ENCODE measurements around the gene EPS8.
"Not testable (repeated sequence)": the region's sequence is repeated elsewhere in the genome, so short reads cannot be mapped to it uniquely, and the experiment has no call there.

EPS8 gene

GRCh38 chr12:15783288-15783687, 5.9 kb downstream of the EPS8 start:
- Mint-ChIP-seq H3K27me3 (peaks cover 26% of the 10 kb centered on the region), H3K4me3 (no peak overlapping the region), H3K27ac (no peak overlapping the region), H3K4me1 (ENCODE audit: low read depth) (peaks cover 5% of the 10 kb centered on the region), H3K9me3 (no peaks in the 10 kb centered on the region), H3K36me3 (ENCODE audit: low read depth) (no peaks in the 10 kb centered on the region)
- intact Hi-C loops (cut with micrococcal nuclease): no loop called here

GRCh38 chr12:15782667-15783066, 6.5 kb downstream of the EPS8 start:
- H3K27me3 Mint-ChIP-seq: peaks cover 21% of the 10 kb centered on the region
- H3K9me3 Mint-ChIP-seq: no peaks in the 10 kb centered on the region
- intact Hi-C loops (cut with micrococcal nuclease): no loop called here
- H3K4me3 Mint-ChIP-seq: no peak overlapping the region
- H3K4me1 Mint-ChIP-seq (ENCODE audit: low read depth): no peaks in the 10 kb centered on the region
- no peaks in the 10 kb centered on the region for H3K36me3 Mint-ChIP-seq (ENCODE audit: low read depth)
- no peak overlapping the region for H3K27ac Mint-ChIP-seq

GRCh38 chr12:15779925-15780324, 9.3 kb downstream of the EPS8 start:
- H3K27ac Mint-ChIP-seq: no peak overlapping the region
- H3K27me3 Mint-ChIP-seq: peaks cover 11% of the 10 kb centered on the region
- no peaks in the 10 kb centered on the region for H3K9me3 Mint-ChIP-seq
- H3K4me1 Mint-ChIP-seq (ENCODE audit: low read depth): no peaks in the 10 kb centered on the region
- H3K36me3 Mint-ChIP-seq (ENCODE audit: low read depth): no peaks in the 10 kb centered on the region
- H3K4me3 Mint-ChIP-seq: no peak overlapping the region
- intact Hi-C loops (cut with micrococcal nuclease): loop anchor here (10.0 kb wide), 1 partner anchor 65 kb away; no protein-coding TSS in a partner anchor

- H3K4me1 Mint-ChIP-seq (ENCODE audit: low read depth): no peaks in the 10 kb centered on the region
- H3K4me3 Mint-ChIP-seq: no peak overlapping the region
- no peak overlapping the region for H3K27ac Mint-ChIP-seq
- H3K9me3 Mint-ChIP-seq: no peaks in the 10 kb centered on the region
- no peaks in the 10 kb centered on the region for H3K36me3 Mint-ChIP-seq (ENCODE audit: low read depth)
- peaks cover 4% of the 10 kb centered on the region for H3K27me3 Mint-ChIP-seq
- intact Hi-C loops (cut with micrococcal nuclease): loop anchor here (10.0 kb wide), 1 partner anchor 67 kb away; no protein-coding TSS in a partner anchor
Measured at GRCh38 chr12:15778126-15778525, 11.1 kb downstream of the EPS8 start.

GRCh38 chr12:15777355-15778012, 11.7 kb downstream of the EPS8 start:
- Mint-ChIP-seq H3K27me3 (peaks cover 4% of the 10 kb centered on the region), H3K4me1 (ENCODE audit: low read depth) (no peaks in the 10 kb centered on the region), H3K36me3 (ENCODE audit: low read depth) (no peaks in the 10 kb centered on the region), H3K4me3 (no peak overlapping the region), H3K9me3 (no peaks in the 10 kb centered on the region), H3K27ac (no peak overlapping the region)
- intact Hi-C loops (cut with micrococcal nuclease): loop anchor here (10.0 kb wide), 1 partner anchor 67 kb away; no protein-coding TSS in a partner anchor

- intact Hi-C loops (cut with micrococcal nuclease): loop anchor here (10.0 kb wide), 1 partner anchor 68 kb away; no protein-coding TSS in a partner anchor
- Mint-ChIP-seq H3K4me1 (ENCODE audit: low read depth) (peaks cover 5% of the 10 kb centered on the region), H3K27me3 (peaks cover 4% of the 10 kb centered on the region)
Measured at GRCh38 chr12:15776532-15776931, 12.7 kb downstream of the EPS8 start.

GRCh38 chr12:15774819-15775218, 14.4 kb downstream of the EPS8 start:
- intact Hi-C loops (cut with micrococcal nuclease): loop anchor here (10.0 kb wide), 1 partner anchor 70 kb away; no protein-coding TSS in a partner anchor
- H3K4me3 Mint-ChIP-seq: no peak overlapping the region
- H3K9me3 Mint-ChIP-seq: no peaks in the 10 kb centered on the region
- peaks cover 4% of the 10 kb centered on the region for H3K27me3 Mint-ChIP-seq
- no peak overlapping the region for H3K27ac Mint-ChIP-seq
- no peaks in the 10 kb centered on the region for H3K36me3 Mint-ChIP-seq (ENCODE audit: low read depth)
- H3K4me1 Mint-ChIP-seq (ENCODE audit: low read depth): peaks cover 11% of the 10 kb centered on the region

More at GRCh38 chr12:15776532-15776931, 12.7 kb downstream of the EPS8 start:
- Mint-ChIP-seq H3K4me3 (no peak overlapping the region), H3K27ac (no peak overlapping the region), H3K9me3 (no peaks in the 10 kb centered on the region), H3K36me3 (ENCODE audit: low read depth) (no peaks in the 10 kb centered on the region)

- H3K27ac Mint-ChIP-seq: no peak overlapping the region
- intact Hi-C loops (cut with micrococcal nuclease): loop anchor here (10.0 kb wide), 1 partner anchor 72 kb away; no protein-coding TSS in a partner anchor
- H3K4me1 Mint-ChIP-seq (ENCODE audit: low read depth): peaks cover 11% of the 10 kb centered on the region
Measured at GRCh38 chr12:15772405-15773018, 16.7 kb downstream of the EPS8 start.

GRCh38 chr12:15770581-15770980, 18.6 kb downstream of the EPS8 start:
- Mint-ChIP-seq H3K4me1 (ENCODE audit: low read depth) (peaks cover 11% of the 10 kb centered on the region), H3K27ac (no peak overlapping the region), H3K27me3 (no peaks in the 10 kb centered on the region), H3K36me3 (ENCODE audit: low read depth) (no peaks in the 10 kb centered on the region), H3K4me3 (no peak overlapping the region), H3K9me3 (no peaks in the 10 kb centered on the region)
- intact Hi-C loops (cut with micrococcal nuclease): loop anchor here (10.0 kb wide), 1 partner anchor 74 kb away; no protein-coding TSS in a partner anchor

More at GRCh38 chr12:15772405-15773018, 16.7 kb downstream of the EPS8 start:
- no peak overlapping the region for H3K4me3 Mint-ChIP-seq
- H3K27me3 Mint-ChIP-seq: peaks cover 2% of the 10 kb centered on the region
- H3K9me3 Mint-ChIP-seq: no peaks in the 10 kb centered on the region
- no peaks in the 10 kb centered on the region for H3K36me3 Mint-ChIP-seq (ENCODE audit: low read depth)

GRCh38 chr12:15770021-15770420, 19.2 kb downstream of the EPS8 start:
- Mint-ChIP-seq H3K36me3 (ENCODE audit: low read depth) (no peaks in the 10 kb centered on the region), H3K4me1 (ENCODE audit: low read depth) (peaks cover 11% of the 10 kb centered on the region), H3K27me3 (no peaks in the 10 kb centered on the region), H3K4me3 (no peak overlapping the region), H3K27ac (no peak overlapping the region), H3K9me3 (no peaks in the 10 kb centered on the region)
- intact Hi-C loops (cut with micrococcal nuclease): loop anchor here (10.0 kb wide), 1 partner anchor 75 kb away; no protein-coding TSS in a partner anchor

- no peaks in the 10 kb centered on the region for H3K36me3 Mint-ChIP-seq (ENCODE audit: low read depth)
- H3K27me3 Mint-ChIP-seq: no peaks in the 10 kb centered on the region
- H3K4me3 Mint-ChIP-seq: no peak overlapping the region
- H3K9me3 Mint-ChIP-seq: peaks cover under 1% of the 10 kb centered on the region
- intact Hi-C loops (cut with micrococcal nuclease): no loop called here
- H3K4me1 Mint-ChIP-seq (ENCODE audit: low read depth): peaks cover 11% of the 10 kb centered on the region
- no peak overlapping the region for H3K27ac Mint-ChIP-seq
Measured at GRCh38 chr12:15769586-15769985, 19.6 kb downstream of the EPS8 start.

GRCh38 chr12:15767301-15767700, 21.9 kb downstream of the EPS8 start:
- H3K27ac Mint-ChIP-seq: no peak overlapping the region
- no peaks in the 10 kb centered on the region for H3K27me3 Mint-ChIP-seq
- peaks cover 11% of the 10 kb centered on the region for H3K4me1 Mint-ChIP-seq (ENCODE audit: low read depth)
- peaks cover 9% of the 10 kb centered on the region for H3K9me3 Mint-ChIP-seq
- H3K36me3 Mint-ChIP-seq (ENCODE audit: low read depth): no peaks in the 10 kb centered on the region
- H3K4me3 Mint-ChIP-seq: no peak overlapping the region
- intact Hi-C loops (cut with micrococcal nuclease): no loop called here

GRCh38 chr12:15763328-15763727, 25.9 kb downstream of the EPS8 start:
- Mint-ChIP-seq H3K36me3 (ENCODE audit: low read depth) (no peaks in the 10 kb centered on the region), H3K4me3 (no peak overlapping the region), H3K27me3 (no peaks in the 10 kb centered on the region), H3K9me3 (peaks cover 9% of the 10 kb centered on the region), H3K4me1 (ENCODE audit: low read depth) (no peaks in the 10 kb centered on the region), H3K27ac (no peak overlapping the region)
- intact Hi-C loops (cut with micrococcal nuclease): no loop called here

GRCh38 chr12:15762162-15762561, 27.0 kb downstream of the EPS8 start:
- H3K27ac Mint-ChIP-seq; H3K4me3 Mint-ChIP-seq; H3K27me3 Mint-ChIP-seq; H3K9me3 Mint-ChIP-seq; H3K36me3 Mint-ChIP-seq (ENCODE audit: low read depth); intact Hi-C loops (cut with micrococcal nuclease): not testable (repeated sequence)
- H3K4me1 Mint-ChIP-seq (ENCODE audit: low read depth): peaks cover 11% of the 10 kb centered on the region

All from dendritic cell treated with granulocyte-macrophage colony-stimulating factor and Interleukin-4, amounts not matched to agents 40 ng/mL and 50 ng/mL, for 4 days (primary cell).